GM19351 (cell line): ENCODE results near the gene CXCL6.

Experiments
- ATAC-seq: cut with Tn5 transposase; IDR thresholded peaks from one replicate; pipeline ENCODE4 v1.9.1; 2021; ENCODE audit warnings: mild to moderate bottlenecking, moderate library complexity; ENCODE audit not compliant: unreplicated experiment

Gene CXCL6

DNA sequence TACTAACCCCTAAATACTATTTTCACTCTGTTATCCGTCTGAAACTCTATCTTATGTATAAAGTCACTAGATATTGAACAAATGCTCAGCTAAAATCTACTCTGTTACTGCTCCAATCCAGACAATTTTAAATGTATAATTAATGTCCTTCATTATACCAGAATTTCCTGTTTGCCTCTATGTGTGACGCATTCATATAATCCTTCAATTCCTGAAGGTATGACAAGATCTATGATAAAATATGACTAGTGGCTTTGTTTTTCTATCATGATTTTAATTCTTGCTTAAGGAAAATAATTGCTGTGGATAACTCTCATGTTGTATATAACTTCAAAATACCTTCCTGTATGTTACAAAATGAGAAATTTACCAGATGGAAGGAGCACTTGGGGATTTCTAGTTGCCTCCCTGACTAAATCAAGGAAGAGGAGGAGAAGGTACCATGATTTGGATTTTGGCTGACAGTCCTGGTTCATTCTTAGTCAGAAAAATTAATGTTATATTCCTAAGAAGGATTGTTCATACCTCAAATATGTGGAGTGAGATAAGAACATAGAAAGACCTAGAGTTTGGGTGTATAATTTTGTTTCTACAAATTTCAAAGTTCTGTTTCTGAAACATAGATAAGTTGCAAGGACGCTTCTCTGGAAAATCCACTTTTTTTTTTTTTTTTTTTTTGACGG lies 4.9 kb downstream of the CXCL6 start:
- ATAC-seq = no peak

DNA sequence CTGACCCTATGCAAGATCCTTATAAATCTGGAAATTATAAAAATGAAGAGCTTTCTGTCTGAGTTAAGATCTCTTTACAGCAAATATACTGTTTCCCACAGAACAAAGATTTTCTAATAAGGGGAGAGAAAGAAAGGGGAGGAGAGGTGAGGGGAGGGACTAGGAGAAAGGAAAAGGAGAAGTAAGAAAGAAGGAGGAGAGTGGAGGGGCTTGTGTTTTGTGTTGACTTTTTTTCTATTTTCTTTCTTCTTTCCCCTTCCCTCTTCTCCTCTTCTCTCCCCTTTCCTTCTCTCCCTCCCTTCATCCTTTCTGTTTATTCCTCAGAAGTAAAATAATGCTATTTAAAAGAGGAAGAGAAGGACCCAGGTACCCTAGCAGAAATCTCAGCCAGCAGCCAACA lies 6.2 kb downstream of the CXCL6 start:
- ATAC-seq = no peak

DNA sequence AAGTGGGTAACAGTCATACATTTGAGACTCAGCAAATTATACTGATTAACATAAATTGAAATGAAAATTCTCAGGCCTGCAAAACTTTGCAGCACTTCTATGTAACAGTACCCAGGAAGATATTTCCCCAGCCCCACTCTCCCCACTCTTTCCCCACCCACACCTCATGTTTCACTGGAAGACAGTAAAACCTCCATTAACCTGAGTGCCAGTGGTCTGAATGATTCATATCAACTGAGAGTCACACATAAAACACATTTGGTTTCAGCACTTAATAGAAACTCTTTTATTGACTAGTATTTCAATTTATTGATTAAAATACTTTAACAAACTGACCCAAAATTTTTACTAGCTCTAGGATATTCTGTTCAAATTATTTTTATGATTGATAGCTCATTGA lies 6.9 kb downstream of the CXCL6 start:
- no peak for ATAC-seq

DNA sequence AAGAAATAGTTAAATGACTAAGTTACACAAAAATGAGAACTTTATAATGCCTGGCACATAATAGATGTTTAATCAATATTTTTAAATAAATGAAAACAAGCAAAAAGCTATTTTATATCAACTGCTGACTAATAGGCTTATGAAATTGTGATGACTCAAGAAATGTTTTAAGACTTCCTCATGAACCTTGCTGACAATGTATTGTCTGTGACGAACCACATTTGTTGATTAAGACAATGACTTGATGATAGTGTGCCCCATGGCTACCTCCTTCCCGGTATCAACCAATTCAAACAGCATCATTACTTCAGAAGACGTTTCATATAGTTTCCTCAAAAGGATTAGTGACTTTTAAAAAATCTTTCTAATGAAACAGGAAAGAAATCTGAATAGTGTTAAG lies 7.9 kb downstream of the CXCL6 start:
- ATAC-seq = no peak

- no peak for ATAC-seq
Observed at GRCh38 chr4:73844806-73845205, 8.3 kb downstream of the CXCL6 start.

DNA sequence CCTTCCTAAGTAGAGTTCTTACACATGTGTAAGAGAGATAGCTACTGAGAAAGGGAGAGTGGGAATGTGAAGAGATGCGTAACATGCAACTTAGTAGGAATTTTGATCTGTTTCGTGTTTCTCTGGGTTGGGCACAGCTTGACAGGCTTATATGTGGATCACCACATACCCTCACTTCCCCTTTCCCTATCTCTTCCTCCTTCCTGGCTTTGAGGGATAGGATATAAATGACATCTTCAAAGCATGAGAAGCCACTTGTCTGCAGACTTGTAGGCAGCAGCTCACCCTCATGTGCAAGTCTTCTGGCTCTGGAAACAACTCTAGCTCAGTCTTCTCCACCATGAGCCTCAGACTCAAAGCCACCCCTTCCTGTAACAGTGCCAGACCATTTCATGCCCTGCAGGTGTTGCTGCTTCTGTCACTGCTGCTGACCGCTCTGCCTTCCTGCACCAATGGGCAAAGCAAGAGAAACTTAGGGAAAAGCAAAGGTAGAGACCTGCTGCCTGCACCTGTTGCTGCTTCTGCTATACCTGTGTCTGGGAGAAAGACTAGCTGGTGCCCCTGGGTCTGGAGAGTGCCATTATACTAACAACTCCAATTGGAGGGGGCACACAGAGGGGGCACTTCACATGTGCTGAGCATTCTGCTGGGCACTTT lies 11.2 kb downstream of the CXCL6 start:
- no peak for ATAC-seq

GRCh38 chr4:73848183-73848777 lies 11.8 kb downstream of the CXCL6 start:
- no peak for ATAC-seq

- no peak for ATAC-seq
Observed at GRCh38 chr4:73850261-73850970, 13.9 kb downstream of the CXCL6 start.

DNA sequence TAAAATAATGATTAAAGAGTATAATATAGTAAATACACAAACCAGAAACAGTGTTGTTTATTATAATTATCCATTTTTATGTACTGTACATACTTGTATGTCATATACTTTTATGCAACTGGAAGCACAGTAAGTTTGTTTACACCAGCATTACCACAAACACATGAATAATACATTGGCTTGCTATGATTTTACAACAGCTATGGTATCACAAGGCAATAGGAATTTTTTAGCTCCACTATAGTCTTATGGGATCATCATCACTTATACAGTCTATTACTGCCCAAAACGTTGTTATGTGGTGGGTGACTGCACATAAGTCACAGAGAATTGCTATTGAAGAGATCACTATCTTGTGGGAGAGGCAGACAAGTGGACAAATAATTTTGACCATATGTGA lies 14.8 kb downstream of the CXCL6 start:
- no peak for ATAC-seq

- no peak for ATAC-seq
Observed at GRCh38 chr4:73852771-73853170, 16.3 kb downstream of the CXCL6 start.

- ATAC-seq = no peak
Observed at GRCh38 chr4:73853246-73853704, 16.8 kb downstream of the CXCL6 start, which contains the start of gene PF4V1. PF4V1 (plus strand) TSS chr4:73853296; CDS start chr4:73853363, 67 bp downstream.

GRCh38 chr4:73853718-73854473 lies 17.4 kb downstream of the CXCL6 start:
- ATAC-seq = no peak

GRCh38 chr4:73855406-73855805 lies 18.9 kb downstream of the CXCL6 start:
- ATAC-seq = no peak

- no peak for ATAC-seq
Observed at GRCh38 chr4:73856518-73856917, 20.0 kb downstream of the CXCL6 start.

DNA sequence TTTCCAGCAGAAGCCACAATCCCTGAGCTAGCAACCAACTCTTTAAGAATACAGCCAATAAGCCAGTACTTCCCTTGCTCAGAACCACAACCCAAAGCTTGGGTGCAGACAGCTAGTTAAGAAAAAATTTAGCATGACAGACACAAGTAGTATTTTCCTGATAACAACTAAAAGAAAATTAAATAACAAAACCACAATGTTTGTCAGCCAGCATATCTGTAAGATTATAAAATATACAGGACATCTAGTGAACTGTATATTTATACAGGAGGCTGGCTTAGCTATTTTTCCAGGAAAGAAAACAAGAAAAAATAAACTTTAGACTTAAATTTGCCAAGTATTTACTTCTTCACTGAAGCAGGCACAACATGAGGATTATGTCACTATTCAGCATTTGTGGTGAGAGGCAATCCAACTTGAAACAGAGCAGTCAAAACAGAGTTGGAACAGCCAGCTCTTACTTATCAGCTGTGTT lies 23.2 kb downstream of the CXCL6 start:
- no peak for ATAC-seq

GRCh38 chr4:73860181-73860580 lies 23.7 kb downstream of the CXCL6 start:
- no peak for ATAC-seq

- ATAC-seq = no peak
Observed at GRCh38 chr4:73860917-73861316, 24.4 kb downstream of the CXCL6 start.

- ATAC-seq = no peak
Observed at GRCh38 chr4:73862322-73862721, 25.8 kb downstream of the CXCL6 start.

DNA sequence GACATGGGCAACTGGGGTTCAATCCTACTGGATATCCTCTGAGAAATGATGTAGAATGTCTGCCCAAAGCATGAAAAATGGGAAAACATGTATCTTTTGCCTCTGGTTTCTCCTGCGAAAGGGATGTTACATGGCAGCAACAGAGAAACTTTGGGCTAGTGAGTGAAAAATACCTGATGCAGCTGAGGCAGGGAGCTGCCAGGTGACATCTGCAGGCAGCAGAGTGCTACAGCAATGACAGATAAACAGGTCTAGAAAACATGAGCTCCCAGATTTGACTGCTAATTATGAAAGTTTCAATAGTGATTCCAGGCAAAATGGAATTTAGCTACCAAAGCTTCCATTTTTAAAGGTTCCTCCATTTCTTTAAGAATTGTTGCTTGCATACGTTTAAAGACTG lies 27.9 kb downstream of the CXCL6 start:
- peak; percentile 52 for ATAC-seq

- ATAC-seq = no peak
Observed at GRCh38 chr4:73864961-73865360, 28.5 kb downstream of the CXCL6 start.
